OCI-M2 (cell line): ENCODE measurements around the gene TNNI2.
"Not testable (repeated sequence)": the region's sequence is repeated elsewhere in the genome, so short reads cannot be mapped to it uniquely, and the experiment has no call there.

ENCODE experiments used
- DNase-seq: peaks from one replicate; lab custom pipeline; 2025; ENCODE audit not compliant: unreplicated experiment; lab: John Stamatoyannopoulos, UW

The TNNI2 gene

DNA sequence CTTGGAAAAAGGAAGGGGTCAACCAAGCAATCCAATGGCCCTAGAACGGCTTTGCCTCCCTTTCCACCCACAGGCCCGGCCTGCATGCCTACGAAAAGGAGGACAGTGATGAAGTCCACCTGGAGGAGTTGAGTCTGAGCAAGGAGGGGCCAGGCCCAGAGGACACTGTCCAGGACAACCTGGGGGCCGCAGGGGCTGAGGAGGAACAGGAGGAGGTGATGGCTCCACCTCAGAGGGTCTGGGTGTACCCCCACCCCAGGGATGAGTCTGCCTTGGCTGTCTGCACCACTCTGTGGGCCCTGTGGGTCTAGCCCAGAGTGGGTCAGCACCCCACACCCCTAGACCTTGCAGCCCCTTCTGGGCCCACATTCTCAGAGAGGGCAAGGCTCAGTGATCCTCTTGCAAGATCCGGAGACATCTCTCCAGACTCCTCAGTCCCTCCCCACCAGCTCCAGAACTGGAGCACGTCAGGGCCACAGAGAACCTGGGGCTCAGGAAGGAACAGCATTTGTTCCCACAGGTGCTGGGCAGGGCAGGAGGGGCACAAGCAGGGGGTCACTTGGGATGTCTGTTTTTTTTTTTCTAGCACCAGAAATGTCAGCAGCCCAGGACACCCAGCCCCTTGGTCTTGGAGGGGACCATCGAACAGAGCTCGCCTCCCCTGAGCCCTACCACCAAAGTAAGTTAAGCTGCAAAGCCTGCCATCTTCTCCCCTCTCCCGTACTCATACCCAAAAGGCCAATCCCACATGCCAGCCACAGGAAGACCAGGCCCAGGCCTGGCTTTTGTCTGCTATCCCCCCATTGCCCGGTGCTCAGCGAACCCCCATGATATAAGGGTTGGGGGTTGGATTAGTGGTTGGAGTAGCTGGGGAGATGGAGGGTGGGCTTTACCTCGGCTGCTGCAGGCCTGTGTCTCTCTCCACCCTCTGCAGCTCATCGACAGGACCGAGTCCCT, 44.8 kb downstream of the TNNI2 start:
- DNase-seq = no peak

DNA sequence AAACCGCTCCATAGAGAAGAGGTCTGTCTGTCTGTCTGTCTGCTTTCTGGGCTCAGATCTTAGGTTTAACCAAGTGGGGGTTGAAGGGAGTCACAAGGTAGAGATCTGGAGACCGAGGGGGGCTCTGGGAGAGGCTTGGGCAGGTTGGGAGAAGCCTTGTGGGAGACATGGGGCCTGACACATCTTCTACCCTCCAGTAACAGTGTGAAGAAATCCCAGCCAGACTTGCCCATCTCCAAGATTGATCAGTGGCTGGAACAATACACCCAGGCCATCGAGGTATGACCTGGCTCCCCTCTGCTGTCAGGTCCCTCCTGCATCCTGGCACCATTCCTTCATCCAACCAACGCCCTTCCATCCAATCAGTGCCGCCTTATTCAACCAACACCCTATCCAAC, 45.5 kb downstream of the TNNI2 start:
- DNase-seq = no peak

DNA sequence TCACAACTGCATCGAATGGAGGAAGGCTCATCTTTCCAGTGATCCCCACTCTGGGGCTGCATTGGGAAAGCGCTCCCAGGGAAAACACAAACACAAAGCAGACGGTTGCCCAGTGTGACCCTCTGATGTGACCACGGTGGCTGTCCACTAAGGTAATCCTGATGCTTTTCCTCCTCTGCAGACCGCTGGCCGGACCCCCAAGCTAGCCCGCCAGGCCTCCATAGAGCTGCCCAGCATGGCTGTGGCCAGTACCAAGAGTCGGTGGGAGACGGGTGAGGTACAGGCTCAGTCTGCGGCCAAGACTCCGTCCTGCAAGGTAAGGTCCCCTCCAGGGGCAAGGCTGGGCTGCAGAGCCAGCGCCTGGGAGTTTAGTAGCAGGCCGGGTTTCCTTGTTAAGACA, 47.8 kb downstream of the TNNI2 start:
- not testable (repeated sequence) for DNase-seq

DNA sequence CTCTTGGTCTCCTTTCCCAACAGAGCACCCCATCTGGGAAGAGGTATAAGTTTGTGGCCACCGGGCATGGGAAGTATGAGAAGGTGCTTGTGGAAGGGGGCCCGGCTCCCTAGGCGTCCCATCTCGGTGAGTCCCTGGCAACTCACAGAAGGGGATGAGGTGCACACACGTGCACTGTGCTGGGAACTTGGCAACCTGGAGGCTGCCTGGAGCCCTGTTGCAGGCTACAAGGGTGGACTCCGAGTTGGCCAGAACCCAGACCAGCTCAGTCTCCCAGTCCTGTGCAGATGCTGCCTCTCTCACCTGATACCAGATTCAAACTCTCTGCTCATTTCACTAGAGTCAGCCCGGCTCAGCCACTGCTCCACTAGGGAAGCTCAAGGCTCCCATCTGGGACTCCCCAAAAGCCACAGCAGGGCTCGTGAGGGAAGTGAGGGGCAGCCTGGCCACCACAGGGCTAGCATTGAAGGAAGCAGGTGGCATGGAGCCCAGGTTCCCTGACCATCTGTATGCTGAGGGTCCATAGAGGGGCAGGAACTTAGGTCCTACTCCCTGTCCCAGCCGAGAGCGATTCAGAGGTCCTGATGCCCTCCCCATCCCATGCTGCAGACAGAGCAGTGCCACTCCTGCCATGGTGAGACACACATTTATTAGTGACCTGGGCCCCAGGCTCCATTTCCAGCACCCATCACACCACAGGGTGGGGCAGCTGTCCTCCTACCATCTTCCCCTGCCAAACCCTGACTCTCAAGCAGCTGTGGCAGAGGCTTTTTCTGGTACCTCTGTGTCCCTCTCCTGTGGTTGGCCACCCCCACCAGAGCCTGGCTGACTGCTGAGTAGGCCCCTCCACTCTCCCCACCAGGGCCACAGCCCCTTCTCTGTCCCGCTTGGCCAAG, 48.9 kb downstream of the TNNI2 start:
- no peak for DNase-seq

DNA sequence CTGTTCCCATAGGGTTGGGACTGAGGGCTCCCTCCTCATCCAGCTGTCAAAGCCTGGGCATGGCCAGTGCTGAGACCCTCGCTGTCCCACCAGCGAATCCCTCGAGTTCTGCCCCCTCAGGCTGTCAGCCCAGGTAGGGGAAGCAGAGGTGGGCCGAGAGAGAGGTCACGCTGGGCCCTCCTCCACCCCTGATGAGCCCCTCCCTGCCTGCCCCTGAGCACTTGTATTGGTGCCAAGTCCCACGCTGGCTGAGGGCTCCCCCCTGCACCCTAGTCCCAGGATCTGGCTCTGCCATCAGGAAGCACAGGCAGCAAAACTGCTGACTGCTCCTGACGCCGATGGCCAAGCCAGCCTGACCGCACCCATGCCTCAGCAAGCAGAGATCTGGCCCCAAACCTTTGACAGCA, 49.6 kb downstream of the TNNI2 start:
- no peak for DNase-seq

DNA sequence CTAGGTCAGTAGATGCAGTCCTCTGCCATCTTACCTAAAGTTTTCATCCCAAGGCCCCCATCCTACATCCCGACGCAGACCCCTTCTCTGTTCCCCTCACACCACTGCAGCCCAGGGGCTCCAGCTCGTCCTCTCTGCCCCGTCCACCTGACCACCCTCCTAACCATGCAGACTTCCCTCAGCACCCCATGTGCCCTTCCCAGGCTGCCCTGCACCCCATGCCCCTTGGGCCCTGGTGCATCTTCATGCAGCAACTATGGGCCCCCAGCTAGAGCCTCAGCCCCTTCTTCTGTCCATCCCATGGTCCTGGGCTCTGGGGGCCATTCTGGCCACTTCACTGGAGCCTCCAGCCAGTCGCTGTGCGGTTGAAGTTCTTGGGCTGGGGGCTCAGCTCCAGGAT, 50.0 kb downstream of the TNNI2 start:
- no peak for DNase-seq

DNA sequence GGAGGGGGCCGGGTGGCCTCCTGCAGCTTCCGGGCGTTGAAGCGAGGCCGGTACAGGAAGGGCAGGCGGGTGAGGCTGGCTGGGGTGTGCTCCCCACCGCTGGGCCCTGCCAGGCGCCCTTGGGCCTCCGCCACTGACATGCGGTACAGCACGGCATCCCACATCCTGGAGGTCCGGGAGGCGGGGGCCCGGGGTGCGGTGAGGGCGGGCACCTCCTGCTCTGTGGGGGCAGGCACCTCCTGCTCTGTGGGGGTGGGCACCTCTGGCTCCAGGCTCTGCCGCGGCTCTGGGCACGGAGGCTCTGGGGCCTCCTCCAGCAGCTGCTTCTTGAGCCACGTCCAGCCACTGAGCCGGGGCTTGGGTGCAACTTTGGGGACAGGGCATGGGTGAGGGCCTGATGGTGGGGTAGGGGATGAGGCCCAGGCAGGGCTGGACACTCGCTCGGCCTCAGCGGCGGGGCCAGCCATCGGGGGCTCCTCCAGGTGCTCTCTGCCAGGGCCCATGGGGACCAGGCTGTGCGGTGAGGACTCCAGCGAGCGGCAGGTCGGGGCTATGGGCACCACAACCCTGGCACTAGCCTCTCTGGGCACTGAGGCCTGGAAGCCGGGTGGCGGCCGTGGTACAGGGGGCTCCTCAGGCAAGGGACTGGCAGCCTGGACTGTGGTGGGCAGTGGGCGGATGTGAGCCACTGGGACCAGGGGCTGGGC, 50.6 kb downstream of the TNNI2 start:
- DNase-seq = no peak

DNA sequence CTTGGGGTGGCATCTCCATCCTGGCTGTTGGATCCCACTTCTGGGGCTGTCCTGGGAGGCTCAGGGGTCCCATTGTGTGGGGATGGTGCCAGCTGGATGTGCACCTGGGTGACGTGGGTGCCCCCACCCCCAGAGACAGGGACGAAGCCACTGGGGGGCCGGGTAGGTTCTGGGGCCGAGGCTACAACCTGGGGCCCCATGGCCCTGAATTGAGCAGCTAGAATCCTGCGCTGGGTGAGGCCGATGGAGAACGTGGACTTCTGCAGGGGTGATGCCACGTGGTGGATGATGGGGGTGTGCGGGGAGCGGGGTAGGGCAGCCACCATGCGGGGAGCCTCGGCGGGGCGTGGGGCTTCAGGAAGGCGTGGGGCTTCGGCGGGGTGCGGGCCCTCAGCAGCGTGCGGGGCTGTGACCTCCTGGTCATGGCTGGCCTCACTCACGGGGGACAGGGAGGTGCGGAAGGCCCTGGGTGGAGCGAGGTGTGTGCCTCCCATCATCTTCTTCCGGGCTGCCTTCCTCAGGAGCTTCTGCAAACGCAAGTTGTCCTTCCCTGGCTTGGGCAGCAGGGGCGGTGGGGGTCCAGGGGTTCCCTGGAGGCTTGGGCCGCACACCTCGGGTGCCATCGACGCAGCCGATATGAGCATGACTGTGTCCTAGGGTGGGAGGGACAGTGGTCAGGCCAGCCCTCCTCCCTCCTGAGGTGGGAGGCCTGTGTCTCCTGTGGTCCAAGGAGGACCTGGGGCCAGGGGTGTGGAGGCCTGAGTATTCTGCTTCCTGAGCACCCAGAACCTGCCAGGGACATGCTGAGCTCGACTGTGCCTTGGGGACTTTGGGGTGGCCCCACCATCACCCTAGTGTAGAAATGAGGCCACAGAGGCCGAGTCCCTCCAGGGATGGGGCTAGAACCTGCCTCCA, 51.4 kb downstream of the TNNI2 start:
- no peak for DNase-seq
